HFFc6 (cell line): ENCODE results near the gene ZFAND6. TPM values are rescaled to one million over a fixed set of nuclear protein-coding genes. Genes with fewer than 3 reads are reported as not detected.
"Not testable (repeated sequence)": the region's sequence is repeated elsewhere in the genome, so short reads cannot be mapped to it uniquely, and the experiment has no call there.

Experiments used
- DNase-seq: peaks from one replicate; pipeline ENCODE4 v3.0.0-alpha.2; 2018
- H3K27ac Mint-ChIP-seq: 2 replicates; pipeline ENCODE4 v1.8.0; 2020; ENCODE audit warnings: mild to moderate bottlenecking, mixed read lengths
- H3K27me3 Mint-ChIP-seq: 2 replicates; pipeline ENCODE4 v1.8.0; 2021; ENCODE audit warnings: mild to moderate bottlenecking, moderate library complexity, mixed read lengths; ENCODE audit not compliant: insufficient read depth
- H3K36me3 Mint-ChIP-seq: 2 replicates; pipeline ENCODE4 v1.8.0; 2021; ENCODE audit warnings: low read depth, mixed read lengths
- H3K4me1 Mint-ChIP-seq: 2 replicates; pipeline ENCODE4 v1.8.0; 2020; ENCODE audit warnings: low read depth, mixed read lengths
- H3K4me3 Mint-ChIP-seq: 2 replicates; pipeline ENCODE4 v1.8.0; 2020; ENCODE audit warnings: mild to moderate bottlenecking, moderate library complexity, mixed read lengths
- H3K9me3 Mint-ChIP-seq: 2 replicates; pipeline ENCODE4 v1.8.0; 2020; ENCODE audit warnings: mild to moderate bottlenecking, mixed read lengths
- total RNA-seq, 6 experiments: library from RNA; stranded (reverse); fragmentation: NEBNext Ultra II Directional; extraction: Animal tissue kit (Norgen Biotek cat#: 25700); gene quantifications; 2 replicates in 1 of 6; 3 replicates in 5 of 6; pipeline ENCODE4 v1.2.3, GENCODE V29; 2021
- TF ChIP-seq, protein P1 (sequence below): fragments of 200-600 bp; sonication (generic); IDR thresholded peaks from 2 replicates; pipeline ENCODE4 v1.5.0; 2021; ENCODE audit warnings: antibody characterized with exemption, mild to moderate bottlenecking

The ZFAND6 gene
- total RNA-seq, 6 experiments from 2014 or later, result 49.0 to 62.6 (median 57.6) TPM

DNA sequence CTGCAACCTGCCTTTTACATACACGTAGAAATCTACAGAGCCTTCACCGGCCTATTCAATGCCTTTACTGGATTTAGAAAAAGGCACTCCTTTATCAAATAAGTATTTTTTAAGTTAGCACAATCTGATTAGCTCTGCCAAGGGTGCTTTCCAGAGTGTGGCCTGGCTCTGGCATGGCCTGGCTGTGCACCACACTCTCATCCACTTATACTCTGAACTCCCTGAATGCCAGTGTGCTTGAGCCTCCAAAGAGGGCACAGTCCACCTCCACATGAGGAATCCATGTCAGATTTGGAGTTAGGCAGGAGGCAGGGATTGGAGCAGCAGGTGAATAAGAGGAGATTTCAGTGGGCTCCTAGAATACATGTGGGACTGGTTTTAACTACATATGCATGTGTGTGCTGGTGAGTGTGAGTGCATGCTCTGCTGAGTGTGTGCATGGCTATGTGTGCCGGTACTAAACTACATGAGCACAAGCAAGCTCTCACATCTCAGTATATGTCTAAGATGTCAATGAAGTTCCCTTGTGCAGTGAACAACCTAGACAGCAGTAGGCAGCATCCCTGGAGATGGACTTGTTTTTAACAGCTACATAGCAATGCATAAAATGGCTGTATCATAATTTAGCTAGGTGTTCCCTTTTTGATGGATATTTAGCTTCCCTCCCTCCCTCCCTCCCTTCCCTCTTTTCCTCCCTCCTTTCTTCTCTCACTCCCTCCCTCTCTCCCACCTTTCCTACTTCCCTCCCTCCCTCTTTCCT, 17.8 kb upstream of the ZFAND6 start:
- TF ChIP-seq, protein P1, sequence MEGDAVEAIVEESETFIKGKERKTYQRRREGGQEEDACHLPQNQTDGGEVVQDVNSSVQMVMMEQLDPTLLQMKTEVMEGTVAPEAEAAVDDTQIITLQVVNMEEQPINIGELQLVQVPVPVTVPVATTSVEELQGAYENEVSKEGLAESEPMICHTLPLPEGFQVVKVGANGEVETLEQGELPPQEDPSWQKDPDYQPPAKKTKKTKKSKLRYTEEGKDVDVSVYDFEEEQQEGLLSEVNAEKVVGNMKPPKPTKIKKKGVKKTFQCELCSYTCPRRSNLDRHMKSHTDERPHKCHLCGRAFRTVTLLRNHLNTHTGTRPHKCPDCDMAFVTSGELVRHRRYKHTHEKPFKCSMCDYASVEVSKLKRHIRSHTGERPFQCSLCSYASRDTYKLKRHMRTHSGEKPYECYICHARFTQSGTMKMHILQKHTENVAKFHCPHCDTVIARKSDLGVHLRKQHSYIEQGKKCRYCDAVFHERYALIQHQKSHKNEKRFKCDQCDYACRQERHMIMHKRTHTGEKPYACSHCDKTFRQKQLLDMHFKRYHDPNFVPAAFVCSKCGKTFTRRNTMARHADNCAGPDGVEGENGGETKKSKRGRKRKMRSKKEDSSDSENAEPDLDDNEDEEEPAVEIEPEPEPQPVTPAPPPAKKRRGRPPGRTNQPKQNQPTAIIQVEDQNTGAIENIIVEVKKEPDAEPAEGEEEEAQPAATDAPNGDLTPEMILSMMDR, result no peak
- DNase-seq, result no peak
- no peaks in the 10 kb centered on the region for H3K36me3 Mint-ChIP-seq
- no peak overlapping the region for H3K4me3 Mint-ChIP-seq
- H3K27me3 Mint-ChIP-seq, result peaks cover 6% of the 10 kb centered on the region; the same call in 1 of the 2 replicates
- H3K4me1 Mint-ChIP-seq, result no peaks in the 10 kb centered on the region
- H3K27ac Mint-ChIP-seq, result no peak overlapping the region
- H3K9me3 Mint-ChIP-seq, result no peaks in the 10 kb centered on the region

DNA sequence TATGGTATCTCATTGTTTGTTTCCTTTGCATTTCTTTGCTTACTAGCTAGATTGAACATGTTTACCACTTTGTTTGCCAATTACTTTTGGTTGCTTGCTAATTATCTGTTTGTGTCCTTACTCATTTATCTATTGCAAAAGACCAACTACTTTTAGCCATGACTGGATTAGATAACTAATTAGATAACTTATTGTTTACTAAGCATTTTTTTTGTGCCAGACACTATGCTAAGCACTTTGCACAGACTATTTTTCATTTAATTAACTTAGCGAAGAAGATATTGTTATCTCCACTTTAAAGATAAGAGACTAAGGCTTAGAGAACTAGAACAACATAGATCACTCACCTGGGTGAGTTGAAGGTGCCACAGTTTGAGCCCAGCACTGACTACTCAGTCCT, 16.9 kb upstream of the ZFAND6 start:
- peaks cover 10% of the 10 kb centered on the region; the same call in 1 of the 2 replicates for H3K27me3 Mint-ChIP-seq
- DNase-seq, result no peak
- TF ChIP-seq, protein P1, result no peak

DNA sequence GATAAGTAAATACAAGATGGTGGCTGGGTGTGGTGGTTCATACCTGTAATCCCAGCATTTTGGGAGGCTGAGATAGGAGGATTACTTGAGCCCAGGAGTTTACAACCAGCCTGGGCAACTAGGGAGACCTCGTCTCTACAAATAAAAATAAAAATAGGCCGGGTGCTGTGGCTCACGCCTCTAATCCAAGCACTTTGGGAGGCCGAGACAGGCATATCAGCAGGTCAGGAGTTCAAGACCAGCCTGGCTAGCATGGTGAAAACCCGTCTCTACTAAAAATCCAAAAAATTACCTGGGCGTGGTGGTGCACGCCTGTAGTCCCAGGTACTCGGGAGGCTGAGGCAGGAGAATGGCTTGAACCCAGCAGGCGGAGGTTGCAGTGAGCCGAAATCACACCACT, 14.3 kb upstream of the ZFAND6 start:
- H3K4me1 Mint-ChIP-seq, H3K27ac Mint-ChIP-seq, H3K36me3 Mint-ChIP-seq, H3K4me3 Mint-ChIP-seq, H3K9me3 Mint-ChIP-seq, DNase-seq: not testable (repeated sequence)
- H3K27me3 Mint-ChIP-seq, result peaks cover 12% of the 10 kb centered on the region; the same call in 1 of the 2 replicates

More for the DNA sequence above, 16.9 kb upstream of the ZFAND6 start:
- Mint-ChIP-seq H3K4me3 (no peak overlapping the region), H3K36me3 (no peaks in the 10 kb centered on the region), H3K27ac (no peak overlapping the region), H3K4me1 (no peaks in the 10 kb centered on the region), H3K9me3 (no peaks in the 10 kb centered on the region)

DNA sequence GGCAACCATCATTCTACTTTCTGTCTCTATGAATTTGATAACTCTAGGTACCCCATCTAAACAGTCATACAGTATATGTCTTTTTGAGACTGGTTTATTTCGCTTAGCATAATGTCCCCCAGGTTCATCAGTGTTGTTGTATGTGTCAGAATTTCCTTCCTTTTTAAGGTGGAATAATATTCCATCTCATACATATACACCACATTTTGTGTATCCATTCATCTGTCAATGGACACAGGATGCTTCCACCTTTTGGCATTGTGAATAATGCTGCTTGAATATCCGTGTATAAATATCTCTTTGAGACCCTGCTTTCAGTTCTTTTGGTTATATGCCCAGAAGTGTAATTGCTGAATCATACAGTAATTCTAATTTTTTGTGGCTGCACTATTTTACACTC, 10.4 kb upstream of the ZFAND6 start:
- H3K36me3 Mint-ChIP-seq, result no peaks in the 10 kb centered on the region

DNA sequence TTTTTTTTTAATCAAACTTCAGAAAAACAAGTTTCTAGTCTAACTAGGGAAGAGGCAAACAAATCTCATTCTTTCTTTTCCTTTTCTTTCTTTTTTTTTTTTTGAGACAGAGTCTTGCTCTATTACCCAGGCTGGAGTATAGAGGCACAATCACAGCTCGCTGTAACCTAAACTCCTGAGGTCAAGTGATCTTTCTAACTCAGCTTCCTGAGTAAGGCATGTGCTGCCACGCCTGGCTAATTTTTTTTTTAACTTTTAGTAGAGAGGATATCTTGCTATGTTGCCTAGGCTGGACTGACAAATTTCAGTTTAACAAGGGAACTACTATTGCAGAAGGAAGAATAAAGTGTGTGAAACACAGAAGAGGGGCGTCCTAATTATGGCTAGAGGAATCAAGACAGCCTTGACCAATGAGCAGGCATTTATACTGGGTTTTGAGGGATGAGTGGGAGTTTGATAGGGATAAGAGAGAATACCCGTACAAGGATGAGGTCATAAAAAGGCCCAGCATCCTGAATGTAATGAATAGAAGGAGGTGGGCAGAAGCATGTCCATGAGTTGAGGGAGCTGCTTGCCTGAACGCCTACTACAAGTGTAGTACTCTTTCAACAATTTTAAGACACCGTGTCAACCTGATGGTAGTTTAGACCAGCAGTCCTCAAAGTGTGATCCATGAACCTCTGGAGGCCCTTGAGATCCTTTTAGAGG, 6.7 kb upstream of the ZFAND6 start:
- Mint-ChIP-seq H3K27ac (no peak overlapping the region), H3K36me3 (no peaks in the 10 kb centered on the region), H3K4me1 (no peaks in the 10 kb centered on the region), H3K27me3 (peaks cover 6% of the 10 kb centered on the region), H3K9me3 (no peaks in the 10 kb centered on the region), H3K4me3 (no peak overlapping the region)
- DNase-seq, result no peak
- TF ChIP-seq, protein P1, result no peak

More for the DNA sequence above, 10.4 kb upstream of the ZFAND6 start:
- no peak overlapping the region for H3K4me3 Mint-ChIP-seq
- no peak overlapping the region for H3K27ac Mint-ChIP-seq
- no peak for DNase-seq
- H3K9me3 Mint-ChIP-seq, result no peaks in the 10 kb centered on the region
- TF ChIP-seq, protein P1, result no peak
- no peaks in the 10 kb centered on the region for H3K4me1 Mint-ChIP-seq
- H3K27me3 Mint-ChIP-seq, result peaks cover 8% of the 10 kb centered on the region; the same call in 1 of the 2 replicates

DNA sequence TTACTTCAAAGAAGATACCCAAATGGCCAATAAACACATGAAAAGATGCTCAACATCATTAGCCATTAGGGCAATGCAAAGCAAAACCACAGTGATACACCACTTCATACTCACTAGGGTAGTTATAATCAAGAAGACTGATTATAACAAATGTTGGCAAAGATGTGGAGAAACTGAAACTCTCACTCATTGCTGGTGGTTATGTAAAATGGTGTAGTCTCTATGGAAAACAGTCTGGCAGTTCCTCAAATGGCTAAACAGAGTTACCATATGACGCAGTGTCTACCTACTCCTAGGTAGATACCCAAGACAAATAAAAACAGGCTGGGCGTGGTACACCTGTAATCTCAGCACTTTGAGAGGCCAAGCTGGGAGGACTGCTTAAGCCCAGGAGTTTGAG, 3.5 kb upstream of the ZFAND6 start:
- H3K9me3 Mint-ChIP-seq, result no peaks in the 10 kb centered on the region
- no peak overlapping the region for H3K4me3 Mint-ChIP-seq
- TF ChIP-seq, protein P1, result no peak
- no peak overlapping the region for H3K27ac Mint-ChIP-seq
- peaks cover 15% of the 10 kb centered on the region for H3K4me1 Mint-ChIP-seq
- no peak for DNase-seq
- H3K27me3 Mint-ChIP-seq, result peaks cover 5% of the 10 kb centered on the region
- H3K36me3 Mint-ChIP-seq, result no peaks in the 10 kb centered on the region
